MM.1S (cell line): ENCODE measurements around the gene SMAD7.

Experiments
- EZH2 ChIP-seq: fragments of 300-600 bp; sonication (generic); optimal IDR thresholded peaks from 2 replicates; pipeline ENCODE3; 2017; ENCODE audit warnings: low read depth, mild to moderate bottlenecking, antibody characterized with exemption, low read length, mixed read lengths
- EZH2phosphoT487 ChIP-seq: fragments of 300-600 bp; sonication (generic); IDR thresholded peaks from 2 replicates; pipeline ENCODE4 v1.6.1; 2018; ENCODE audit warnings: antibody characterized with exemption, low read length
- TF ChIP-seq, protein P1 (sequence below): fragments of 300-600 bp; sonication (generic); IDR thresholded peaks from 2 replicates; pipeline ENCODE4 v1.5.1; 2016; ENCODE audit warnings: antibody characterized with exemption, low read length, mixed read lengths

DNA sequence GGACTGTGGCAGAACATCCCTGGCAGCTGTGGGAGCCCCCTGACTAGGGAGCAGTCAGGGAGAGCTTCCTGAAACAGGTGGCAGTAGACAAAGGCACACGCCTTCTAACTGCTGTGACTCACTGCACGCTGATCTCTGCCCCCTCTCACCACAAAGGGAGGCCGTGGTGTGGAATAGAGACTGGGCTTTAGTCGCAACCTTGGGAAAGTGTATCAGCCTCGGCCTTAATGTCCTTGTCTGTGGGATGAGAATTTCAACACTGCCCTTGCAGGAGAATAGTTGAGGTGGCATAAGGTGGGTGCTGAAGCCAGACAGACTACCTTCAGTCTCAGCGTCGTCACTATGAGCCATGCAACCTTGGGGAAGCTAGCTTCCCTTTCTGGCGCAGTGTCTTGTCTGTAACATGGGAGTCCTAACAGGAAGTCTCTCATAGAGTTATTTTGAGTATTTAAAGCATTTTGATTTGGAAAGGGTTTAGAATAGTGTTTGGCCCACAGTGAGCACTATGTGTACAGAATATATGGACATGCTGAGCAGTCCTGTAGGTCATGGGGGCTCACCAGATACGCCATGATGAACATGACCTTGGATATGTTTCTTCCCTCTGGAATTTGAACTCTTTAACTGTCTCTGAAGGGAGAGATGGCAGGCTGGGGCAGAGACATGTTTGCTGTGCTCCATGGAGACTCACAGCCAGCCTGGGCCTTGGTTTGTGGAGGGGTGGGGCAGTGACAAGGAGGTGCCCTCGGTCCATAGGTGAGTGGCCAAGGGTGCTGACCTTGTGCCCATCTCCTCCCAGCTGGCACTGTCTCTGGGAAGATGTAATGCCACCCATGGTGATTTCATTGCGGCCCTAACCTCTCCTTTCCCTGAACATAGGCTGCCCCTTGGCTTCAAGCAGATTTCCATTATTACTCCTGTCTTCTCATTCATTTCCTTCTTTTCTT is 29.5 kb upstream of the SMAD7 start:
- TF ChIP-seq, protein P1, sequence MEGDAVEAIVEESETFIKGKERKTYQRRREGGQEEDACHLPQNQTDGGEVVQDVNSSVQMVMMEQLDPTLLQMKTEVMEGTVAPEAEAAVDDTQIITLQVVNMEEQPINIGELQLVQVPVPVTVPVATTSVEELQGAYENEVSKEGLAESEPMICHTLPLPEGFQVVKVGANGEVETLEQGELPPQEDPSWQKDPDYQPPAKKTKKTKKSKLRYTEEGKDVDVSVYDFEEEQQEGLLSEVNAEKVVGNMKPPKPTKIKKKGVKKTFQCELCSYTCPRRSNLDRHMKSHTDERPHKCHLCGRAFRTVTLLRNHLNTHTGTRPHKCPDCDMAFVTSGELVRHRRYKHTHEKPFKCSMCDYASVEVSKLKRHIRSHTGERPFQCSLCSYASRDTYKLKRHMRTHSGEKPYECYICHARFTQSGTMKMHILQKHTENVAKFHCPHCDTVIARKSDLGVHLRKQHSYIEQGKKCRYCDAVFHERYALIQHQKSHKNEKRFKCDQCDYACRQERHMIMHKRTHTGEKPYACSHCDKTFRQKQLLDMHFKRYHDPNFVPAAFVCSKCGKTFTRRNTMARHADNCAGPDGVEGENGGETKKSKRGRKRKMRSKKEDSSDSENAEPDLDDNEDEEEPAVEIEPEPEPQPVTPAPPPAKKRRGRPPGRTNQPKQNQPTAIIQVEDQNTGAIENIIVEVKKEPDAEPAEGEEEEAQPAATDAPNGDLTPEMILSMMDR, result no peak
- TF ChIP-seq EZH2 (no peak), EZH2phosphoT487 (no peak)
